ENCODE data around the gene DISC1. TPM values are rescaled to one million over a fixed set of nuclear protein-coding genes. Genes with fewer than 3 reads are reported as not detected.
"Not testable (repeated sequence)": the region's sequence is repeated elsewhere in the genome, so short reads cannot be mapped to it uniquely, and the experiment has no call there.

Gene DISC1
- total RNA-seq, 1 experiment from 2014 or later = 0.36 TPM

DNA sequence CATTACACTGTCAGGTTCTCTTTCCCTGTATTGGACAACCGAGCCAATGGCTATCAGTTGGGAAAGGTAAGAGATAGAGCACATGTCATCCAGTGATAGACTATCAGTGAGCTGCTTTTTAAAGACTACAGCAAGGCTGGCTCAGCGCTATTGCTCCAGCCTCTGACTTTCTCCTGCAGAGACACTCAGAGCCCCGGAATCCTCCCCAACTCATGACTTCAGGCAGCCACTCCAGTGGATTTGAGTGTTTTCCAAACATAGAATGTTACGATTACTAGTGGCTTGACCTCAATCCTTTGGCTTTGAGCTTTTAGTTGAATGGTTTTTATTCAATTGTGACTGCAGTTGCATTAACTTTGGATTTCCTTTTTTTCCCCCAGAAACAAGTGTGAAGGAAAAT lies 331.9 kb downstream of the DISC1 start:
- no peaks in the 10 kb centered on the region for H3K27me3 ChIP-seq (ENCODE audit: control insufficient read depth, insufficient read depth, low read length)
- TF ChIP-seq TCF7L2 (IDR thresholded peaks at IDR 0.05; ENCODE audit: low read depth, low read length) (no peak), POLR2AphosphoS5 (IDR thresholded peaks at IDR 0.05; ENCODE audit: low read depth, low read length) (no peak), SIN3A (IDR thresholded peaks at IDR 0.05; ENCODE audit: borderline replicate concordance, insufficient read depth, low read depth, low read length) (no peak)
- TF ChIP-seq, protein P1, sequence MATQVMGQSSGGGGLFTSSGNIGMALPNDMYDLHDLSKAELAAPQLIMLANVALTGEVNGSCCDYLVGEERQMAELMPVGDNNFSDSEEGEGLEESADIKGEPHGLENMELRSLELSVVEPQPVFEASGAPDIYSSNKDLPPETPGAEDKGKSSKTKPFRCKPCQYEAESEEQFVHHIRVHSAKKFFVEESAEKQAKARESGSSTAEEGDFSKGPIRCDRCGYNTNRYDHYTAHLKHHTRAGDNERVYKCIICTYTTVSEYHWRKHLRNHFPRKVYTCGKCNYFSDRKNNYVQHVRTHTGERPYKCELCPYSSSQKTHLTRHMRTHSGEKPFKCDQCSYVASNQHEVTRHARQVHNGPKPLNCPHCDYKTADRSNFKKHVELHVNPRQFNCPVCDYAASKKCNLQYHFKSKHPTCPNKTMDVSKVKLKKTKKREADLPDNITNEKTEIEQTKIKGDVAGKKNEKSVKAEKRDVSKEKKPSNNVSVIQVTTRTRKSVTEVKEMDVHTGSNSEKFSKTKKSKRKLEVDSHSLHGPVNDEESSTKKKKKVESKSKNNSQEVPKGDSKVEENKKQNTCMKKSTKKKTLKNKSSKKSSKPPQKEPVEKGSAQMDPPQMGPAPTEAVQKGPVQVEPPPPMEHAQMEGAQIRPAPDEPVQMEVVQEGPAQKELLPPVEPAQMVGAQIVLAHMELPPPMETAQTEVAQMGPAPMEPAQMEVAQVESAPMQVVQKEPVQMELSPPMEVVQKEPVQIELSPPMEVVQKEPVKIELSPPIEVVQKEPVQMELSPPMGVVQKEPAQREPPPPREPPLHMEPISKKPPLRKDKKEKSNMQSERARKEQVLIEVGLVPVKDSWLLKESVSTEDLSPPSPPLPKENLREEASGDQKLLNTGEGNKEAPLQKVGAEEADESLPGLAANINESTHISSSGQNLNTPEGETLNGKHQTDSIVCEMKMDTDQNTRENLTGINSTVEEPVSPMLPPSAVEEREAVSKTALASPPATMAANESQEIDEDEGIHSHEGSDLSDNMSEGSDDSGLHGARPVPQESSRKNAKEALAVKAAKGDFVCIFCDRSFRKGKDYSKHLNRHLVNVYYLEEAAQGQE (IDR thresholded peaks at IDR 0.05; ENCODE audit: insufficient read depth in 1 of 2, low read depth in 2 of 2, low read length in 1 of 2) = no peak
- TF ChIP-seq, protein P2, sequence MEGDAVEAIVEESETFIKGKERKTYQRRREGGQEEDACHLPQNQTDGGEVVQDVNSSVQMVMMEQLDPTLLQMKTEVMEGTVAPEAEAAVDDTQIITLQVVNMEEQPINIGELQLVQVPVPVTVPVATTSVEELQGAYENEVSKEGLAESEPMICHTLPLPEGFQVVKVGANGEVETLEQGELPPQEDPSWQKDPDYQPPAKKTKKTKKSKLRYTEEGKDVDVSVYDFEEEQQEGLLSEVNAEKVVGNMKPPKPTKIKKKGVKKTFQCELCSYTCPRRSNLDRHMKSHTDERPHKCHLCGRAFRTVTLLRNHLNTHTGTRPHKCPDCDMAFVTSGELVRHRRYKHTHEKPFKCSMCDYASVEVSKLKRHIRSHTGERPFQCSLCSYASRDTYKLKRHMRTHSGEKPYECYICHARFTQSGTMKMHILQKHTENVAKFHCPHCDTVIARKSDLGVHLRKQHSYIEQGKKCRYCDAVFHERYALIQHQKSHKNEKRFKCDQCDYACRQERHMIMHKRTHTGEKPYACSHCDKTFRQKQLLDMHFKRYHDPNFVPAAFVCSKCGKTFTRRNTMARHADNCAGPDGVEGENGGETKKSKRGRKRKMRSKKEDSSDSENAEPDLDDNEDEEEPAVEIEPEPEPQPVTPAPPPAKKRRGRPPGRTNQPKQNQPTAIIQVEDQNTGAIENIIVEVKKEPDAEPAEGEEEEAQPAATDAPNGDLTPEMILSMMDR (IDR thresholded peaks at IDR 0.05) = no peak
- BruUV-seq (replicated peaks) = no TSS peak
- ATAC-seq (no peak), DNase-seq (ENCODE audit: low read depth, low spot score) (no peak)
- no peak overlapping the region for H3K4me3 ChIP-seq (ENCODE audit: low read depth in 2 of 2, low read length in 2 of 2)
- no peaks in the 10 kb centered on the region for H3K36me3 ChIP-seq (ENCODE audit: control insufficient read depth, insufficient read depth, low read length)
- H3K27ac ChIP-seq (ENCODE audit: low read length) = no peak overlapping the region
- ChIA-PET POLR2A (no interaction called here), CTCF (no interaction called here)
- in situ Hi-C loops (cut with HindIII; ENCODE audit: low pct_unique_long_range_greater_than_20kb, low sequenced_read_pairs) = no loop called here
- intact Hi-C loops (cut with micrococcal nuclease; ENCODE audit: unreplicated experiment) = no loop called here
- H3K9me3 ChIP-seq (ENCODE audit: control insufficient read depth, insufficient read depth, low read depth, low read length) = no peaks in the 10 kb centered on the region
- H3K4me1 ChIP-seq (ENCODE audit: control insufficient read depth, insufficient read depth, low read length) = no peaks in the 10 kb centered on the region

DNA sequence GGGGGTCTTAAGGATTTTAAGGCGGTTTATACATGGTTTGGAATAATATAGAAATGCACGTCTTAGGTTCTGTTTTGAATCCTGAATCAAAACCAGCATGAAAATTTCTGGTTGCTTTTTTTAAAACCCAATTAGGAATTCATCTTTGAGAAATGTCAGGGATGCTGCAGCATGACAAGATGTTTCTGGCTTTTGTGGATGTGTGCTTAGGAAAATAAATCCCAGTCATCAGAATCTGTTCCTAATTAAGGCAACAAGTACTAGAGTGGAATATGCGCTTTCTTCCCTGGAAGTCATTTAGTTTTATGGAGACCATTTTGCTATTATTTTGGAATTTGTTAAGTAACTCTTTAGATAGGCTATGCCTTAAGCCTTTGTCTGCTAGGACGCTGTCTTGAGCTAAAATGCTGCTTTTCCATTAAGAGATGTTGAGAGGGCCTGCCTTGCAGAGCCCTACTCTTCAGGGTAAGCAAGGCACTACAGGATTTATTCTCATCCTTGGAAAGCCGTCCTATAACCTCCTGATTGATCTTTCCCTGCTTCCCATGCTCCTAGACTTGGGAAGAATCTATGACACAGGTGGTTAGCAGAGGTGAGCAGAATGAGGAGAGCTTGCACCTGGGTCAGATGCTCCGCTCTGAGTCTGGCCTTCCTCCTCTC lies 332.8 kb downstream of the DISC1 start:
- intact Hi-C loops (cut with micrococcal nuclease; ENCODE audit: unreplicated experiment) (no loop called here), in situ Hi-C loops (cut with HindIII; ENCODE audit: low pct_unique_long_range_greater_than_20kb, low sequenced_read_pairs) (no loop called here)
- TF ChIP-seq SIN3A (IDR thresholded peaks at IDR 0.05; ENCODE audit: borderline replicate concordance, insufficient read depth, low read depth, low read length) (no peak), TCF7L2 (IDR thresholded peaks at IDR 0.05; ENCODE audit: low read depth, low read length) (no peak), POLR2AphosphoS5 (IDR thresholded peaks at IDR 0.05; ENCODE audit: low read depth, low read length) (no peak)
- TF ChIP-seq, protein P2 (IDR thresholded peaks at IDR 0.05) = no peak
- TF ChIP-seq, protein P1 (IDR thresholded peaks at IDR 0.05; ENCODE audit: insufficient read depth in 1 of 2, low read depth in 2 of 2, low read length in 1 of 2) = no peak
- Histone ChIP-seq H3K4me3 (ENCODE audit: low read depth in 2 of 2, low read length in 2 of 2) (no peak overlapping the region), H3K36me3 (ENCODE audit: control insufficient read depth, insufficient read depth, low read length) (no peaks in the 10 kb centered on the region), H3K9me3 (ENCODE audit: control insufficient read depth, insufficient read depth, low read depth, low read length) (no peaks in the 10 kb centered on the region), H3K27ac (ENCODE audit: low read length) (no peak overlapping the region), H3K27me3 (ENCODE audit: control insufficient read depth, insufficient read depth, low read length) (no peaks in the 10 kb centered on the region), H3K4me1 (ENCODE audit: control insufficient read depth, insufficient read depth, low read length) (no peaks in the 10 kb centered on the region)
- no TSS peak for BruUV-seq (replicated peaks)
- ChIA-PET CTCF (interaction anchor here (0.7 kb wide), 1 partner anchor 10 kb away, joined by 4 read pairs; no protein-coding TSS in a partner anchor), POLR2A (no interaction called here)
- ATAC-seq (no peak), DNase-seq (ENCODE audit: low read depth, low spot score) (no peak)

DNA sequence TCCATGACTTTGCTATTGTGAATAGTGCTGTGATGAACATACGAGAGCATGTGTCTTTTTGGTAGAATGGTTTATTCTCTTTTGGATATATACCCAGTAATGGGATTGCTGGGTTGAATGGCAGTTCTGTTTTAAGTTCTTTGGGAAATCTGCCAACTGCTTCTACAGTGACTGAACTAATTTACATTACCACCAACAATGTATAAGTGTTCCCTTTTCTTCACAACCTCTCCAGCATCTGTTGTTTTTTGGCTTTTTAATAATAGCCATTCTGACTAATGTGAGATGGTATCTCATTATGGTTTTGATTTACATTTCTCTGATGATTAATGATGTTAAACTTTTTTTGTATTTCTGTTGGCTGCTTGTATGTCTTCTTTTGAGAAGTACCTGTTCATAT lies 335.2 kb downstream of the DISC1 start:
- BruUV-seq (replicated peaks); intact Hi-C loops (cut with micrococcal nuclease; ENCODE audit: unreplicated experiment); H3K9me3 ChIP-seq (ENCODE audit: control insufficient read depth, insufficient read depth, low read depth, low read length); H3K4me1 ChIP-seq (ENCODE audit: control insufficient read depth, insufficient read depth, low read length); DNase-seq (ENCODE audit: low read depth, low spot score); POLR2A ChIA-PET; H3K4me3 ChIP-seq (ENCODE audit: low read depth in 2 of 2, low read length in 2 of 2); H3K27ac ChIP-seq (ENCODE audit: low read length); in situ Hi-C loops (cut with HindIII; ENCODE audit: low pct_unique_long_range_greater_than_20kb, low sequenced_read_pairs); CTCF ChIA-PET; H3K36me3 ChIP-seq (ENCODE audit: control insufficient read depth, insufficient read depth, low read length); H3K27me3 ChIP-seq (ENCODE audit: control insufficient read depth, insufficient read depth, low read length); ATAC-seq: not testable (repeated sequence)
